HFFc6 (cell line): ENCODE measurements around the gene CDC7. TPM values are rescaled to one million over a fixed set of nuclear protein-coding genes. Genes with fewer than 3 reads are reported as not detected.

Source experiments
- DNase-seq: peaks from one replicate; pipeline ENCODE4 v3.0.0-alpha.2; 2018
- H3K27ac Mint-ChIP-seq: 2 replicates; pipeline ENCODE4 v1.8.0; 2020; ENCODE audit warnings: mild to moderate bottlenecking, mixed read lengths
- H3K27me3 Mint-ChIP-seq: 2 replicates; pipeline ENCODE4 v1.8.0; 2021; ENCODE audit warnings: mild to moderate bottlenecking, moderate library complexity, mixed read lengths; ENCODE audit not compliant: insufficient read depth
- H3K36me3 Mint-ChIP-seq: 2 replicates; pipeline ENCODE4 v1.8.0; 2021; ENCODE audit warnings: low read depth, mixed read lengths
- H3K4me1 Mint-ChIP-seq: 2 replicates; pipeline ENCODE4 v1.8.0; 2020; ENCODE audit warnings: low read depth, mixed read lengths
- H3K4me3 Mint-ChIP-seq: 2 replicates; pipeline ENCODE4 v1.8.0; 2020; ENCODE audit warnings: mild to moderate bottlenecking, moderate library complexity, mixed read lengths
- H3K9me3 Mint-ChIP-seq: 2 replicates; pipeline ENCODE4 v1.8.0; 2020; ENCODE audit warnings: mild to moderate bottlenecking, mixed read lengths
- CTCF ChIP-seq: fragments of 200-600 bp; sonication (generic); IDR thresholded peaks from 2 replicates; pipeline ENCODE4 v1.5.0; 2021; ENCODE audit warnings: antibody characterized with exemption, mild to moderate bottlenecking
- total RNA-seq, 6 experiments: library from RNA; stranded (reverse); fragmentation: NEBNext Ultra II Directional; extraction: Animal tissue kit (Norgen Biotek cat#: 25700); gene quantifications; 2 replicates in 1 of 6; 3 replicates in 5 of 6; pipeline ENCODE4 v1.2.3, GENCODE V29; 2021

The CDC7 gene
- total RNA-seq, 6 experiments from 2014 or later: 3.6 to 8.7 (median 7.5) TPM

GRCh38 chr1:91487469-91487868 lies 13.2 kb upstream of the CDC7 start:
- H3K4me1 Mint-ChIP-seq: no peaks in the 10 kb centered on the region
- H3K27ac Mint-ChIP-seq: no peak overlapping the region
- H3K4me3 Mint-ChIP-seq: no peak overlapping the region

DNA sequence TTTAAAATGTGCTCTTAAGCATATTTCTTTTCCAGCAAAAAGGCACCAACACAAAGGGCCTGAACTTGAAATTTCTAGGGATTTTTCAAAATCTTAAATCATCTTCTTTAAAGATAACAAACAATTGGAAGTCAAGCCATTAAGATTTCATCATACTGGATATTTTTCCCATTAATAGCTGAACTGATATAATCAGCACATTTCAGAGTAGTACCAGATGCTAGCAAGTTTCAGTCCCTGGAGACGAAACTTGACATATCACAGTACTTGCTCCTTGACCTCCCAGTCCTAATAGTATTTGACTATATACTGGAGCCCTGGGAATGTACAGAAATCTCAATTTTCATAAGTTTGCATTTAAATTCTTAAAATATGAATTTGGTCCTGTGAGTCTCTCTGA lies 10.2 kb upstream of the CDC7 start:
- Mint-ChIP-seq H3K4me3 (no peak overlapping the region), H3K4me1 (no peaks in the 10 kb centered on the region), H3K27me3 (no peaks in the 10 kb centered on the region), H3K27ac (no peak overlapping the region), H3K9me3 (no peaks in the 10 kb centered on the region), H3K36me3 (no peaks in the 10 kb centered on the region)
- TF ChIP-seq CTCF: no peak
- DNase-seq: no peak

More at GRCh38 chr1:91487469-91487868, 13.2 kb upstream of the CDC7 start:
- no peak for DNase-seq
- TF ChIP-seq CTCF: no peak
- H3K27me3 Mint-ChIP-seq: no peaks in the 10 kb centered on the region
- no peaks in the 10 kb centered on the region for H3K36me3 Mint-ChIP-seq
- no peaks in the 10 kb centered on the region for H3K9me3 Mint-ChIP-seq

- no peak for TF ChIP-seq CTCF
- no peak overlapping the region for H3K27ac Mint-ChIP-seq
- no peaks in the 10 kb centered on the region; the same call in 1 of the 2 replicates for H3K27me3 Mint-ChIP-seq
- peaks cover 16% of the 10 kb centered on the region for H3K4me1 Mint-ChIP-seq
- no peak overlapping the region for H3K4me3 Mint-ChIP-seq
- no peaks in the 10 kb centered on the region for H3K36me3 Mint-ChIP-seq
- no peaks in the 10 kb centered on the region for H3K9me3 Mint-ChIP-seq
- no peak for DNase-seq
Observed at GRCh38 chr1:91498035-91498434, 2.6 kb upstream of the CDC7 start.

- Mint-ChIP-seq H3K4me3 (no peak overlapping the region), H3K27me3 (no peaks in the 10 kb centered on the region; the same call in 1 of the 2 replicates), H3K27ac (no peak overlapping the region), H3K9me3 (no peaks in the 10 kb centered on the region), H3K36me3 (no peaks in the 10 kb centered on the region), H3K4me1 (peaks cover 18% of the 10 kb centered on the region)
- no peak for TF ChIP-seq CTCF
- DNase-seq: no peak
Observed at GRCh38 chr1:91498498-91499245, 2.0 kb upstream of the CDC7 start.

DNA sequence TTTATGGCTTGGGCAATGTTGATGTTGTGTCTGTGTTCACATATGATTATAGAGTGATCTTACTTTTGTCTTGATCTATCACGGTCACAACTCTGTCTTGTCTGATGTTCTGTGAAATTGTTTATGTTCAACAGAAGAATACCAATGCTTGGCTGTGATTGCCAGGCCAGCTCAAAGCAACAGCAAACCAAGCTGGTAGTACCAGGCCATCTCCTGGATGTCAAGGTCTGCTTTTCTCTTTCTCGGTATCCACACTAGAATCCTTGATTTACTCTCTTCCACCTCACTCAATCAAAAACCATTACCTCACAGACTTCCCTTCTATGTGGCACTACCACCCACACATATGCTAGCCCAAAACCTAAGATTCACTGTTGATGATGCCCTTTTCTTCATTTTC lies 1.3 kb upstream of the CDC7 start:
- H3K27ac Mint-ChIP-seq: no peak overlapping the region
- DNase-seq: no peak
- TF ChIP-seq CTCF: no peak
- no peak overlapping the region for H3K4me3 Mint-ChIP-seq
- no peaks in the 10 kb centered on the region for H3K9me3 Mint-ChIP-seq
- peaks cover 19% of the 10 kb centered on the region for H3K4me1 Mint-ChIP-seq
- H3K27me3 Mint-ChIP-seq: no peaks in the 10 kb centered on the region; the same call in 1 of the 2 replicates
- H3K36me3 Mint-ChIP-seq: no peaks in the 10 kb centered on the region
